ENCODE measurements around the gene MTUS2. TPM values are rescaled to one million over a fixed set of nuclear protein-coding genes. Genes with fewer than 3 reads are reported as not detected.

The MTUS2 gene
- total RNA-seq, 1 donor from 2014 or later, result 8.9 TPM

DNA sequence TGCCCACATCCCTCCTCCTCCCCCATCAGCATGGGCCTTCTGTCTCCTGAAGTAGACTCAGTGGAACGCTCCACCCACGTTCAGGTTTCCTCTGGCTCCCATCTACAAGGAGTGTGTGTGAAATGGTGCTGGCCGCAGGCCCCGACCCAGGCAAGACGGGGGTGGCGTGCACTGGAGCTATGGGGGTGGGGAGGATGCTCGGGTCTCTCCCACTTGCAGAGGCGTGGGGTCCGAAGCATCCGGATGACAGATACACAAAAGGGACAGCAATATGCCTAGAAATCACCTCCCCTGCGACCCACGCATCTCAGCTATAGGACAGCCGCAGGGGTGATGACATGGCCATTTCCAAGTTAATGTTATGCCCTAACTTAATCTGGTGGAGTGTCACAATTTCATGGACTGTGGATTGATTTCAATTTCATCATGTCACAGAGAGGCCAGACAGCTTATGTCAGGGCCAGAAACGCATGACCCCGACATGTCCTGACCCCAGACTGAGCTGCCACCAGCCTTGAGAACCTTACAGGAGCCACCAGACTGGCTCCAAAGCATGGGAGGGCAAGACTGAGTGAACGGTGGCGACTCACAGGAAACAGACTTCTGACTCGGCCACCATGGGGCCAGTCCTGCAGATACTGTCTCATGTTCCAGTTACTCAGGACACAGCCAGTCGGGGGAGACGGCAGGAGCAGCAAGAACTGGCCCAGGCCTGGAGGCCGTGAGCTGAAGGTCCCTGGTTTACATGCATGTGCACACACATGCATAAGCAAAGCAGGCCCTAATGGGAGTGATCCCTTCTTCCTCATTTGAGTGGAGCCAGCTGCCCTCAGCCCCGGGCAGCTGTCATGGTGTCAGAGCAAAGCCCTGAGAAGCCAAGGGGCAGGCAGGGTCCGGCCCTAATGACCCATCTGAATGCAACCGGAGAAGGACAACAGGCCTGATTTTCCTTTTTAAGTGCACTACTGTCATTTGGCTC, 693.2 kb downstream of the MTUS2 start:
- intact Hi-C loops (cut with DNase I), result loop anchor here (5.0 kb wide), 1 partner anchor 334 kb away; no protein-coding TSS in a partner anchor
- Histone ChIP-seq H3K27me3 (no peaks in the 10 kb centered on the region), H3K4me1 (no peaks in the 10 kb centered on the region), H3K36me3 (peaks cover 43 to 54% of the 10 kb centered on the region in 2 donors), H3K9me3 (no peaks in the 10 kb centered on the region), H3K27ac (no peak overlapping the region), H3K4me3 (no peak overlapping the region)
- TF ChIP-seq, protein P1, sequence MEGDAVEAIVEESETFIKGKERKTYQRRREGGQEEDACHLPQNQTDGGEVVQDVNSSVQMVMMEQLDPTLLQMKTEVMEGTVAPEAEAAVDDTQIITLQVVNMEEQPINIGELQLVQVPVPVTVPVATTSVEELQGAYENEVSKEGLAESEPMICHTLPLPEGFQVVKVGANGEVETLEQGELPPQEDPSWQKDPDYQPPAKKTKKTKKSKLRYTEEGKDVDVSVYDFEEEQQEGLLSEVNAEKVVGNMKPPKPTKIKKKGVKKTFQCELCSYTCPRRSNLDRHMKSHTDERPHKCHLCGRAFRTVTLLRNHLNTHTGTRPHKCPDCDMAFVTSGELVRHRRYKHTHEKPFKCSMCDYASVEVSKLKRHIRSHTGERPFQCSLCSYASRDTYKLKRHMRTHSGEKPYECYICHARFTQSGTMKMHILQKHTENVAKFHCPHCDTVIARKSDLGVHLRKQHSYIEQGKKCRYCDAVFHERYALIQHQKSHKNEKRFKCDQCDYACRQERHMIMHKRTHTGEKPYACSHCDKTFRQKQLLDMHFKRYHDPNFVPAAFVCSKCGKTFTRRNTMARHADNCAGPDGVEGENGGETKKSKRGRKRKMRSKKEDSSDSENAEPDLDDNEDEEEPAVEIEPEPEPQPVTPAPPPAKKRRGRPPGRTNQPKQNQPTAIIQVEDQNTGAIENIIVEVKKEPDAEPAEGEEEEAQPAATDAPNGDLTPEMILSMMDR (IDR thresholded peaks at IDR 0.05), result no peak
- DNase-seq (ENCODE audit: low spot score in 2 of 2), result no peak

- TF ChIP-seq, protein P1 (IDR thresholded peaks at IDR 0.05), result no peak
- no peak for DNase-seq (ENCODE audit: low spot score in 2 of 2)
- Histone ChIP-seq H3K4me1 (no peaks in the 10 kb centered on the region), H3K4me3 (no peak overlapping the region), H3K36me3 (peaks cover 43 to 58% of the 10 kb centered on the region in 2 donors), H3K27ac (no peak overlapping the region), H3K9me3 (no peaks in the 10 kb centered on the region), H3K27me3 (no peaks in the 10 kb centered on the region)
- intact Hi-C loops (cut with DNase I), result loop anchor here (5.0 kb wide), 1 partner anchor 333 kb away; no protein-coding TSS in a partner anchor
These were observed 694.0 kb downstream of the MTUS2 start for GRCh38 chr13:29513981-29514719.

GRCh38 chr13:29514720-29515310, 694.7 kb downstream of the MTUS2 start:
- intact Hi-C loops (cut with DNase I), result loop anchor here (5.0 kb wide), 1 partner anchor 332 kb away; no protein-coding TSS in a partner anchor
- H3K27me3 ChIP-seq, result no peaks in the 10 kb centered on the region
- H3K9me3 ChIP-seq, result no peaks in the 10 kb centered on the region
- DNase-seq (ENCODE audit: low spot score in 2 of 2), result no peak
- TF ChIP-seq, protein P1 (IDR thresholded peaks at IDR 0.05), result no peak
- H3K4me1 ChIP-seq, result no peaks in the 10 kb centered on the region
- no peak overlapping the region for H3K27ac ChIP-seq
- no peak overlapping the region for H3K4me3 ChIP-seq
- H3K36me3 ChIP-seq, result peaks cover 43 to 58% of the 10 kb centered on the region in 2 donors

- intact Hi-C loops (cut with DNase I), result no loop called here
- TF ChIP-seq, protein P1 (IDR thresholded peaks at IDR 0.05), result no peak
- H3K4me3 ChIP-seq, result no peak overlapping the region
- H3K27me3 ChIP-seq, result no peaks in the 10 kb centered on the region
- no peaks in the 10 kb centered on the region for H3K4me1 ChIP-seq
- H3K36me3 ChIP-seq, result peaks cover 43 to 58% of the 10 kb centered on the region in 2 donors
- no peaks in the 10 kb centered on the region for H3K9me3 ChIP-seq
- DNase-seq (ENCODE audit: low spot score in 2 of 2), result no peak
- H3K27ac ChIP-seq, result no peak overlapping the region
These were observed 695.2 kb downstream of the MTUS2 start for GRCh38 chr13:29515372-29515771.

- TF ChIP-seq, protein P1 (IDR thresholded peaks at IDR 0.05), result no peak
- H3K36me3 ChIP-seq, result peaks cover 43 to 56% of the 10 kb centered on the region in 2 donors
- intact Hi-C loops (cut with DNase I), result no loop called here
- DNase-seq (ENCODE audit: low spot score in 2 of 2), result no peak
- H3K9me3 ChIP-seq, result no peaks in the 10 kb centered on the region
- no peak overlapping the region for H3K4me3 ChIP-seq
- no peaks in the 10 kb centered on the region for H3K27me3 ChIP-seq
- no peak overlapping the region for H3K27ac ChIP-seq
- H3K4me1 ChIP-seq, result no peaks in the 10 kb centered on the region
These were observed 695.9 kb downstream of the MTUS2 start for GRCh38 chr13:29516012-29516411.

All from ascending aorta (tissue), 2 donors.